GM23248 (cell line): Measurements from ENCODE around the gene AVPR1B. TPM values are rescaled to one million over a fixed set of nuclear protein-coding genes. Genes with fewer than 3 reads are reported as not detected.

ENCODE experiments used
- DNase-seq: peaks from one replicate; pipeline ENCODE4 v3.0.0-alpha.2; 2015
- H2AFZ ChIP-seq: fragments of 200-600 bp; sonication (generic); 2 replicates; pipeline ENCODE4 v1.6.1; 2016; ENCODE audit warnings: antibody characterized with exemption
- H3F3A ChIP-seq: fragments of 200-600 bp; sonication (generic); 2 replicates; pipeline ENCODE4 v1.6.1; 2016; ENCODE audit warnings: mild to moderate bottlenecking, antibody characterized with exemption, mixed run types; ENCODE audit not compliant: insufficient read depth
- H3K27ac ChIP-seq: fragments of 200-600 bp; sonication (generic); 2 replicates; pipeline ENCODE4 v1.5.1; 2016; ENCODE audit warnings: mild to moderate bottlenecking
- H3K27me3 ChIP-seq: fragments of 200-600 bp; sonication (generic); replicated peaks from 2 replicates; pipeline ENCODE4 v1.6.1; 2016; ENCODE audit warnings: mild to moderate bottlenecking; ENCODE audit not compliant: insufficient read depth
- H3K36me3 ChIP-seq: fragments of 200-600 bp; sonication (generic); 2 replicates; pipeline ENCODE4 v1.6.1; 2016; ENCODE audit warnings: low read depth, mild to moderate bottlenecking
- H3K4me1 ChIP-seq: fragments of 200-600 bp; sonication (generic); 2 replicates; pipeline ENCODE4 v1.6.1; 2016; ENCODE audit warnings: mild to moderate bottlenecking; ENCODE audit not compliant: insufficient read depth
- H3K4me2 ChIP-seq: fragments of 200-600 bp; sonication (generic); one replicate; pipeline ENCODE4 v1.6.1; 2016; ENCODE audit warnings: mild to moderate bottlenecking; ENCODE audit not compliant: unreplicated experiment
- H3K4me3 ChIP-seq: fragments of 200-600 bp; sonication (generic); 2 replicates; pipeline ENCODE4 v1.5.1; 2016; ENCODE audit warnings: mild to moderate bottlenecking
- H3K79me2 ChIP-seq: fragments of 200-600 bp; sonication (generic); 2 replicates; pipeline ENCODE4 v1.6.1; 2016; ENCODE audit warnings: mild to moderate bottlenecking; ENCODE audit not compliant: insufficient read depth
- H3K9ac ChIP-seq: fragments of 200-600 bp; sonication (generic); 2 replicates; pipeline ENCODE4 v1.6.1; 2016; ENCODE audit warnings: mild to moderate bottlenecking
- H3K9me2 ChIP-seq: fragments of 200-600 bp; sonication (generic); 2 replicates; pipeline ENCODE4 v1.6.1; 2016; ENCODE audit warnings: mixed run types, mild to moderate bottlenecking, moderate library complexity; ENCODE audit not compliant: insufficient read depth
- H3K9me3 ChIP-seq: fragments of 200-600 bp; sonication (generic); one replicate; pipeline ENCODE4 v1.6.1; 2017; ENCODE audit warnings: low read depth
- H4K20me1 ChIP-seq: fragments of 200-600 bp; sonication (generic); 2 replicates; pipeline ENCODE4 v1.6.0; 2016; ENCODE audit not compliant: insufficient read depth
- EZH2 ChIP-seq: fragments of 200-600 bp; sonication (generic); IDR thresholded peaks from 2 replicates; pipeline ENCODE4 v1.6.1; 2018; ENCODE audit warnings: antibody characterized with exemption, mild to moderate bottlenecking; ENCODE audit not compliant: insufficient read depth, poor library complexity, severe bottlenecking
- EZH2phosphoT487 ChIP-seq: fragments of 200-600 bp; sonication (generic); IDR thresholded peaks from 2 replicates; pipeline ENCODE4 v1.6.1; 2018; ENCODE audit warnings: antibody characterized with exemption, moderate library complexity, mild to moderate bottlenecking, low read depth; ENCODE audit not compliant: insufficient read depth
- WGBS, 2 experiments: methylation state at CpG; one replicate each; pipeline ENCODE4 v1.1.6; 2015 to 2017; ENCODE audit warnings: low lambda C conversion rate in 2 of 2, low coverage in 1 of 2; ENCODE audit errors: missing lambda C conversion rate in 2 of 2; 5-methylcytosine and 5-hydroxymethylcytosine counted together
- in situ Hi-C: fragments of 300-500 bp; cut with MboI; formaldehyde crosslinking; loops from 2 replicates; pipeline ENCODE4 v1.15.0; 2020
- polyA plus RNA-seq: library from polyadenylated mRNA; unstranded; fragments of >200 nt; fragmentation: Nextera tagmentation; extraction: Ambion mirVana; gene quantifications from 2 replicates; pipeline ENCODE4 v1.2.1, GENCODE V29; 2016
- total RNA-seq: library from RNA; depleted of rRNA; stranded (reverse); fragments of >200 nt; shearing (Covaris generic); gene quantifications from 2 replicates; pipeline ENCODE4 v1.2.3, GENCODE V29; 2014

The AVPR1B gene
- total and polyA plus RNA-seq, 2 experiments from 2014 or later: not detected

- H3K9ac ChIP-seq: no peak overlapping the region
- no peaks in the 10 kb centered on the region for H3K9me3 ChIP-seq
- H3K4me1 ChIP-seq: no peaks in the 10 kb centered on the region
- H4K20me1 ChIP-seq: no peaks in the 10 kb centered on the region
- peaks cover 51% of the 10 kb centered on the region for H3K27me3 ChIP-seq
- H3K79me2 ChIP-seq: no peaks in the 10 kb centered on the region
- in situ Hi-C loops: no loop called here
- TF ChIP-seq EZH2phosphoT487: no peak
- TF ChIP-seq EZH2: no peak
- no peak overlapping the region for H3K4me3 ChIP-seq
- no peak overlapping the region for H3K4me2 ChIP-seq
- no peaks in the 10 kb centered on the region for H3K36me3 ChIP-seq
- 59 to 60% methylated on average over 9 of the region's 9 CpGs for WGBS, 2 experiments
- no peaks in the 10 kb centered on the region for H3F3A ChIP-seq
- H3K9me2 ChIP-seq: no peaks in the 10 kb centered on the region
- no peak for DNase-seq
- H2AFZ ChIP-seq: no peak overlapping the region
- no peak overlapping the region for H3K27ac ChIP-seq
Measured at GRCh38 chr1:206098242-206098919, 18.8 kb downstream of the AVPR1B start.

GRCh38 chr1:206097381-206097780 lies 19.8 kb downstream of the AVPR1B start:
- Histone ChIP-seq H2AFZ (no peak overlapping the region), H3K27me3 (peaks cover 51% of the 10 kb centered on the region), H3K9me3 (no peaks in the 10 kb centered on the region), H3K36me3 (no peaks in the 10 kb centered on the region), H3K4me3 (no peak overlapping the region), H3F3A (no peaks in the 10 kb centered on the region), H3K4me1 (no peaks in the 10 kb centered on the region), H3K4me2 (no peak overlapping the region), H4K20me1 (no peaks in the 10 kb centered on the region), H3K9ac (no peak overlapping the region), H3K27ac (no peak overlapping the region), H3K9me2 (no peaks in the 10 kb centered on the region), H3K79me2 (no peaks in the 10 kb centered on the region)
- in situ Hi-C loops: no loop called here
- DNase-seq: no peak
- no peak for TF ChIP-seq EZH2
- no peak for TF ChIP-seq EZH2phosphoT487
- WGBS, 2 experiments: 55 to 68% methylated on average over 3 of the region's 3 CpGs

- 62% methylated on average over 7 of the region's 7 CpGs for WGBS, 2 experiments
- H3K36me3 ChIP-seq: no peaks in the 10 kb centered on the region
- no peak overlapping the region for H3K4me2 ChIP-seq
- no peak for DNase-seq
- H3K4me1 ChIP-seq: no peaks in the 10 kb centered on the region
- H3K4me3 ChIP-seq: no peak overlapping the region
- H3F3A ChIP-seq: no peaks in the 10 kb centered on the region
- in situ Hi-C loops: no loop called here
- no peak overlapping the region for H3K27ac ChIP-seq
- no peaks in the 10 kb centered on the region for H3K9me2 ChIP-seq
- H3K27me3 ChIP-seq: peaks cover 24% of the 10 kb centered on the region
- H3K79me2 ChIP-seq: no peaks in the 10 kb centered on the region
- TF ChIP-seq EZH2 (no peak), EZH2phosphoT487 (no peak)
- H2AFZ ChIP-seq: no peak overlapping the region
- no peaks in the 10 kb centered on the region for H3K9me3 ChIP-seq
- no peak overlapping the region for H3K9ac ChIP-seq
- H4K20me1 ChIP-seq: no peaks in the 10 kb centered on the region
Measured at GRCh38 chr1:206094024-206094423, 23.2 kb downstream of the AVPR1B start.

GRCh38 chr1:206089341-206089740 lies 27.8 kb downstream of the AVPR1B start:
- no peak overlapping the region for H2AFZ ChIP-seq
- H3K36me3 ChIP-seq: no peaks in the 10 kb centered on the region
- H3K9me2 ChIP-seq: no peaks in the 10 kb centered on the region
- H3K4me1 ChIP-seq: no peaks in the 10 kb centered on the region
- in situ Hi-C loops: no loop called here
- no peak overlapping the region for H3K4me2 ChIP-seq
- no peak overlapping the region for H3K9ac ChIP-seq
- no peak overlapping the region for H3K4me3 ChIP-seq
- H3K27me3 ChIP-seq: peaks cover 14% of the 10 kb centered on the region; the same call in 1 of the 2 replicates
- H3K79me2 ChIP-seq: no peaks in the 10 kb centered on the region
- no peak overlapping the region for H3K27ac ChIP-seq
- no peaks in the 10 kb centered on the region for H4K20me1 ChIP-seq
- H3F3A ChIP-seq: no peaks in the 10 kb centered on the region
- TF ChIP-seq EZH2 (no peak), EZH2phosphoT487 (no peak)
- no peak for DNase-seq
- no peaks in the 10 kb centered on the region for H3K9me3 ChIP-seq
- WGBS, 2 experiments: 53 to 60% methylated on average over 3 of the region's 3 CpGs
